HUES6 (cell line): Measurements from ENCODE around the gene C5orf63.

ENCODE experiments used
- H3K27ac ChIP-seq: 2 replicates; pipeline ENCODE4 v1.7.0; 2013; ENCODE audit warnings: low read depth, mild to moderate bottlenecking, low read length, inconsistent platforms
- H3K27me3 ChIP-seq: 2 replicates; pipeline ENCODE4 v1.6.1; 2013; ENCODE audit warnings: low read length; ENCODE audit not compliant: control insufficient read depth, insufficient read depth
- H3K36me3 ChIP-seq: 2 replicates; pipeline ENCODE4 v1.6.1; 2013; ENCODE audit warnings: low read length; ENCODE audit not compliant: control insufficient read depth, insufficient read depth
- H3K4me1 ChIP-seq: 2 replicates; pipeline ENCODE4 v1.6.1; 2013; ENCODE audit warnings: low read length; ENCODE audit not compliant: control insufficient read depth, insufficient read depth
- H3K4me3 ChIP-seq: 2 replicates; pipeline ENCODE4 v1.5.1; 2013; ENCODE audit warnings: low read depth, low read length
- H3K9ac ChIP-seq: one replicate; pipeline ENCODE4 v1.6.1; 2013; ENCODE audit warnings: mild to moderate bottlenecking, low read length
- H3K9me3 ChIP-seq: 2 replicates; pipeline ENCODE4 v1.6.1; 2013; ENCODE audit warnings: low read depth, low read length; ENCODE audit not compliant: control insufficient read depth, insufficient read depth

The C5orf63 gene

DNA sequence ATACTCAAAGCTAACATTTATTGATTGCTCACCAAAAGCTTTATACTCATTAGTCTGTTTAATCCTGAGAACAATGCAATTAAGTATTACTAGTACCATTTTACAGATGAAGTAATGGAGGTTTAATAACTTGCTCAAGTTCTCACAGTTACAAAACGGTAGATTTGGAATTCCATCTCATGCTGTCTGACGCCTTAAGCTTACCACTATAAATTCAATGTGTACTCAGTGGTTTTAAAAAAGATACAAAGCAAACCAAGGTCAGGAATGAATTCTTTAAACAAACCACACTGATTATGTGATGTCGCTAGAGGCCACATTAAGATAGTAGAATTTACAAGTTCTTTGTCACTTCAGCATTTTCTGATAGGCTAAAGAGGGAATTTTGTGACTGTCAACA lies 1.2 kb upstream of the C5orf63 start:
- Histone ChIP-seq H3K27ac (no peak overlapping the region), H3K4me3 (no peak overlapping the region), H3K27me3 (no peaks in the 10 kb centered on the region), H3K9me3 (no peaks in the 10 kb centered on the region), H3K36me3 (no peaks in the 10 kb centered on the region), H3K9ac (no peak overlapping the region), H3K4me1 (peaks cover 42% of the 10 kb centered on the region)

DNA sequence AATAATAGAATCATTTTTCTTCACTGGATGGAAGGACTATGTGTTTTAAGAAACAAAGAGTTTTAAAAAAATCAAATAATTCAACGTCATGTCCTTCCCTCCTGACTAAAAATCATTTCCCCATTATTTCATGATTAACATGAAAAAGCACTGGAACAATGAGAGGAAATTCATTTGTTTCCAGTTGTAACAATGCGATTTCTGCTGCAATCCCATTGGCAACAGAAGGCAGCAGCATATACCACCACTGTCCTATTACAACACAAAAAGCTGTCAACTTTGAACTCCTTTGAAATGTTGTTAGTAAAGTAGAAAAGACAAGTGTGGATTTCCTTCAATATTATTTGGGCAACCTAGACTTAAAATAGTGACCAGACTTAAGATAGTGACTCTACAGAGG lies 3.1 kb downstream of the C5orf63 start:
- Histone ChIP-seq H3K27ac (no peak overlapping the region), H3K27me3 (no peaks in the 10 kb centered on the region), H3K9me3 (no peaks in the 10 kb centered on the region), H3K36me3 (no peaks in the 10 kb centered on the region), H3K4me3 (no peak overlapping the region), H3K4me1 (peaks cover 17% of the 10 kb centered on the region), H3K9ac (no peak overlapping the region)

DNA sequence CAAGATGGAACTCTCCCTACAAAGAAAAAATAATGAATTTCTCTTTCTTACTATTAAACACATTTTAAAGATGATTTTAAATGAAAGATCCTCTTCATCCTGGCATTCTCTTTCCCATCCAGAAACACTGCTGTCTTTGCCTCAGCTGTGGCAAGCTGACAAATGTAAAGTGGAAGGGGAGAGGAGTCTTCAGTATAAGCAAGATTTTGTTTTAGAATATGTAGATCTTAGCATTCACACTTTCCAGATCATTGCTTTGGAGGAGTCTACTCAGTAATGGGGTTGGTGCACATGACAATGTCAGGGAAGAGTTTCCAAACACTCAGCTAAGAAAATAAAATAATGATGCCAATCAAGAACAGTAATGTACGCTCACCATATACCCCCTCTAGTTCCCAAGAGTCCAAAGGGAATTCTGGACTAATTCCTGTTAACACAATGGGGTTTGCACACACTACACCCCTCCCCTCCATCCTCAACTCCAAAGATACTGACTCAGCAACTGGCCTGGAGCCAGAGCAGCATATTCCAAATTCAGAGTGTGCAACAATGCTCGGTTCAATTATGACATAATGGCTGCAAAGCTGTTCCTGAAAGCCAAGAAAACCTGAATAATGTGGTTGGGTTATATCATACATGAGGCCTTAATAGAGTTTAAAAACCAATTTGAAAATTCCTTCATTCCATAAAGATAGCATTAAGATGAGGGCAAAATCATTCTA lies 4.6 kb downstream of the C5orf63 start:
- Histone ChIP-seq H3K27ac (no peak overlapping the region), H3K36me3 (no peaks in the 10 kb centered on the region), H3K27me3 (no peaks in the 10 kb centered on the region), H3K9ac (no peak overlapping the region), H3K4me3 (no peak overlapping the region), H3K4me1 (peaks cover 12% of the 10 kb centered on the region), H3K9me3 (no peaks in the 10 kb centered on the region)

DNA sequence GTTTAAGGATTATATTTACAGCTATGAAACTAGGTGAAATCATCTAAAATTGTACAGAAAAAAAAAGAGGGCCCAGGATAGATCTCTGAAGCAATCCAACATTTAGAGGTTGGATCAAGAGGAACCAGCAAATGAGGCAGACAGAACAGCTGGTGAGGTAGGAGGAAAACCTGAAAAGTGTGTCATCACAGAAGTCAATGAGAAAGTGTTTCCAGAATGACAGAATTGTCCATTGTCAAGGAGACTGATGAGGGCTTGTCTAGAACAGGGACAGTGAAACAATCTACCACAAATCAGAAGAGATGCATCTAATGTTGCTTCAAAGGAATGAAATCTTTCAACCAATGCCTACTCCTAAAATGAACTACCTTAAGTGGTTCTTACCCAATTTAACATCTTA lies 6.6 kb downstream of the C5orf63 start:
- H3K27ac ChIP-seq, result no peak overlapping the region
- no peaks in the 10 kb centered on the region for H3K36me3 ChIP-seq
- no peaks in the 10 kb centered on the region for H3K27me3 ChIP-seq
- no peak overlapping the region for H3K9ac ChIP-seq
- H3K9me3 ChIP-seq, result no peaks in the 10 kb centered on the region
- H3K4me1 ChIP-seq, result peaks cover 13% of the 10 kb centered on the region
- no peak overlapping the region for H3K4me3 ChIP-seq

DNA sequence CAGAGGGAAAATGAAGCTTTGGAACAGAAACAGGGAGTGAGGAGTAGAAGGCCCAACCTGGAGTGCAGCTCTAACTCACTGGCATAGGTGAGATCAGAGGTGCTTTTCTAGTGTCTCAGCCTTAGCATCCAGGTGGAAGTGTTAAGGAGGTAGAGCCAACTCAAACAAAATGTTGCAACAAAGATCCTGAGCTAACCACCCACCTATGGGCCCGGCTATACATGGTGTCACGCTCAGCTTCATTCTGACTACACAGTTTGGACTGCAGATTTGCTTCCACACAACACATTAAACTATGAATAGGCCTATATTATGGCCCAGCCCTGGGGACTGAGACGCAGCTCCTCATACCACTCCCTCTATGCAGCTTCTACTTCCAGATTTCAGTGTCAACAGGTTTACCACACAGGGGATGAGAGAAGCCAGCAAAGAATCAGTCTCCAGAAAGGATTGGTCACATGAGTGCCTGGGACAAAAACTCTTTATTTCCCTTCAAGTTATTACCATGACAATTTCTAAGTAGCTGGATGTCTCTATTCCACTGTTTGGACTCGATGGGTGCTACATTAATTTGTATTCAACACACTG lies 9.0 kb downstream of the C5orf63 start:
- Histone ChIP-seq H3K9ac (no peak overlapping the region), H3K27me3 (no peaks in the 10 kb centered on the region), H3K36me3 (no peaks in the 10 kb centered on the region)

DNA sequence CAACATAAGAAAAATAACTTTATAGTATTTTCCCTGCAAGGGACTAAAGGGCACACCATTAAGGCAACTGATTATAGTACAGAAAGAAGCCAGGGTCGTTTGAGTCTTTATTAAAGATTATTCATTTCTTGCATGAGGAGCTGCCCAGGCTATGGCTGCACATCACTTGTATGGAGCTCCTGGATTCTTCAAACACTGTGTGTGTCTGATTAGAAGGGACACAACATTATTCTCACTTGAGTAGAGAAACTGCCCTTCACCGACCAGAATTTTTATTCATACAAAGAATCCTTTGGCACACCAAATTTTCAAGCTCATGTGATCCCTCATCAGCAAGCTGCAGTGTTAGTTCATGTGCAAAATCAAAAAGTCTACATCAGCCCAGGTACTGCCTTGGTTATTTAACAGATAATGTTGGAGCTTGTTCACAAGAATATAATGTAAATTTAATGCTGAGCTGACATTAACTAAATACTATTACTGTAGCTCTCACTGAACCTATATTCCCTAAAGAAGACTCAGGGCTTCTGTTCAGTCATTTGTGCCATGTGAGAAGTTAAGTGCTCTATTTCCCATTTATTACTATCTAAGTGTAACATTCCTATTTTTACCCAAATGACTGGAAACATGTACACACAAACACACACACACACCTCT lies 9.9 kb downstream of the C5orf63 start:
- no peaks in the 10 kb centered on the region for H3K9me3 ChIP-seq
- H3K4me1 ChIP-seq, result peaks cover 4% of the 10 kb centered on the region
- H3K27ac ChIP-seq, result no peak overlapping the region
- H3K9ac ChIP-seq, result no peak overlapping the region
- no peak overlapping the region for H3K4me3 ChIP-seq
- H3K36me3 ChIP-seq, result no peaks in the 10 kb centered on the region
- H3K27me3 ChIP-seq, result no peaks in the 10 kb centered on the region

More for the DNA sequence above, 9.0 kb downstream of the C5orf63 start:
- Histone ChIP-seq H3K27ac (no peak overlapping the region), H3K4me1 (peaks cover 6% of the 10 kb centered on the region), H3K4me3 (no peak overlapping the region), H3K9me3 (no peaks in the 10 kb centered on the region)

DNA sequence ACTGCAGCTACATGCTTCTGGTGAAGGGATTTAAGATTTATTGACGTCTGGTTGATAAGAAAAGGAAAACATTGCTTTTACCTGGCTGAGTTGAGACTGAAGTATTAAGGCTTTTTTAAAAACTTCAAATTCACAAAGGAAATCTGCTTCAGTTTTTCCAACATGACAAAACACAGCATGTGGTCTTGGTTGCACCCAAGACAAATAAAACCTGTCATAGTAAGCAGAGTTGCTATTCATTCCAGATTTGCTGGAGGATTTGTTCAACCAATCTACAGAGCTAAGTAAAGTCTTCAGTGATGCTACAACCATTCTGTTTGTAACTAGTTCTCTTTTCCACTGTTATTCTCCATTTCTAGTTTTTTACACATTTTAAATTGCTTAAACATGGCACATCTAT lies 11.3 kb downstream of the C5orf63 start:
- no peaks in the 10 kb centered on the region for H3K36me3 ChIP-seq
- H3K27me3 ChIP-seq, result no peaks in the 10 kb centered on the region
- no peak overlapping the region for H3K9ac ChIP-seq
- H3K9me3 ChIP-seq, result no peaks in the 10 kb centered on the region
- peaks cover 4% of the 10 kb centered on the region for H3K4me1 ChIP-seq
- no peak overlapping the region for H3K4me3 ChIP-seq
- H3K27ac ChIP-seq, result no peak overlapping the region

DNA sequence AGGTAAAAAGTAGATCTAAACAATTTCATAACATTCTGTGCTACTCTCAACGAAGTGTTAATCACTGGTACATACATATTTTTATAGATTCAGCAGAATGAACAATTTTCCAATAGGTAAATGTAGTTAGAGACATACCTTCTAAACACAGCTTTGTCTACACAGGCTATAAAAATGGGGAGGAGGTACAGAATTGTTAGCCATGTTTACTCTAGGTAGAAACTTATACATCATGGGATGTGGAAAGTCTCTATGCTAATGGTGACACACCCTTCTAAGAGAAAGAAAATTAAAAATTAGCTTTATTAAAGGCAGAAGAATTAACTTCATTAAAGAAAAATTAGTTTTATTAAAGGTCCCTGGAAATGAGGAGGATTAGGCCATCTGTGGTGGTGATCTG lies 11.8 kb downstream of the C5orf63 start:
- peaks cover 2% of the 10 kb centered on the region for H3K9me3 ChIP-seq
- no peaks in the 10 kb centered on the region for H3K27me3 ChIP-seq
- peaks cover 4% of the 10 kb centered on the region for H3K4me1 ChIP-seq
- H3K9ac ChIP-seq, result no peak overlapping the region
- H3K27ac ChIP-seq, result no peak overlapping the region
- no peak overlapping the region for H3K4me3 ChIP-seq
- H3K36me3 ChIP-seq, result no peaks in the 10 kb centered on the region

DNA sequence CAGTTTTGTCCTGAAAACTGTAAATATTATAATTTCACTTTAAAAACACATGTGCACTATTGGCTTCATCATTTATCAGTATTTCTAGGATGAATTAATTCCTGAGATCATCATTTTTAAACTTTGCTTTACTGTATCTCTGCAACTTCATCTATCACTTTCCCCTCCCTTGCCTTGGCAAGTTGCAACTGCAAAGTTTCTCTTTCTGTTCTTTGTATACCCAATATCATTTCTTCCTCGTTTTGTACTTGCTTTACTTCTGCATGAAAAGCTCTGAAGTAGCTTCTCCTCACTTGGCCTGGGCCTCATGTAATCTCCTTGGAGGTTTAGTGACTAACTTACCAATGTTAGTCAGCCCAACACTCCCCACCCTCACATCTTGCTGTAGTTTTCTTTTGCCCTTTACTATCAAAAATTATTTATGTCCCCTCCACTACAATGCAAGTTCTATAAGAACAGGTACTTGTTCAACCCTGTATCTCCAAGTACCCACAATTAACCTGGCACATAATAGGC lies 12.8 kb downstream of the C5orf63 start:
- Histone ChIP-seq H3K27ac (no peak overlapping the region), H3K36me3 (no peaks in the 10 kb centered on the region)

DNA sequence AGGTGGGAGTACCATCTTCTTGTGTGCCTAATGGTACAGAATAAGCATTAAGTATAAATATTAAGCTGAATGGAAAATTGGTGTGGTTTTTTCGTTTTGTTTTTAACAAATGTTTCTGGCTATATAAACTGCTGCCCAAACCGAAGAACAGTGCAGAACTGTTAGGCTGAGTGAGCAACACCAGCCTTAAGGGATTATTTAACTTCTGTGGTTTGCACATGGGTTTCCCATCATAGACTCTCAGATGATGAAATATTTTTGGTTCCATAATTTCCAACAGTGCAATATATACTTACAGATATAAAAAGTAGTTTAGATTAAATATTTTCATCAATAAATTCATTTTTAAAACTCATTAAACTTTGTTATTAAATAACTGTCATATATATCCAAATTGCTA lies 16.4 kb downstream of the C5orf63 start:
- Histone ChIP-seq H3K4me1 (peaks cover under 1% of the 10 kb centered on the region; the same call in 1 of the 2 replicates), H3K27me3 (no peaks in the 10 kb centered on the region), H3K4me3 (no peak overlapping the region), H3K27ac (no peak overlapping the region), H3K36me3 (no peaks in the 10 kb centered on the region), H3K9ac (no peak overlapping the region), H3K9me3 (peaks cover 9% of the 10 kb centered on the region)

More for the DNA sequence above, 12.8 kb downstream of the C5orf63 start:
- no peaks in the 10 kb centered on the region for H3K27me3 ChIP-seq
- peaks cover 9% of the 10 kb centered on the region for H3K9me3 ChIP-seq
- no peak overlapping the region for H3K9ac ChIP-seq
- H3K4me1 ChIP-seq, result peaks cover 4% of the 10 kb centered on the region
- H3K4me3 ChIP-seq, result no peak overlapping the region
